Measurements from ENCODE around the gene F10. TPM values are rescaled to one million over a fixed set of nuclear protein-coding genes. Genes with fewer than 3 reads are reported as not detected.

F10 gene
- total and polyA plus RNA-seq, 2 donors (not counting 3 experiments of a cell fraction or from before 2014, with no cell fraction given): 0.25 TPM; not detected in 1

DNA sequence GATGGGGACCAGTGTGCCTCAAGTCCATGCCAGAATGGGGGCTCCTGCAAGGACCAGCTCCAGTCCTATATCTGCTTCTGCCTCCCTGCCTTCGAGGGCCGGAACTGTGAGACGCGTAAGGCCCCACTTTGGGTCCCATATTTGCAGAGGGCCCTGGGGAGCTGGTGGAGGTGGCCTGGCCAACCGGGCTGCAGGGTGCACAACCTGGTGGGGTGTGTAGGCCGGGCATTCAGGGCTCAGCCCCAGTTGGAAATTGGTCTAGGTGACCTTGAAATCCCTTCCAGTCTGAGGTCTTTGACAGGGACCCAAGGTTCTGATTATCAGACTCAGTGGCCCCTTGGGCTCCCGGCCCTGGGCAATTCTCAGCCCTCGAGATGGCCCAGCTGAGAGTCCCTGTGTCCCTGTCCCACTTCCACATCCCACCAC is 8.7 kb upstream of the F10 start:
- Histone ChIP-seq H3K9me3 (replicated peaks; ENCODE audit: control insufficient read depth, insufficient read depth, low read length) (no peaks in the 10 kb centered on the region), H3K4me1 (ENCODE audit: control insufficient read depth, extremely low read depth, insufficient read depth, low read length) (no peaks in the 10 kb centered on the region), H3K4me3 (replicated peaks in 1 of 3; ENCODE audit: insufficient read depth in 1 of 3, low read depth in 1 of 3, low read length in 3 of 3) (no peak overlapping the region), H3K4me2 (ENCODE audit: insufficient read depth, low read length) (no peak overlapping the region), H3K27ac (ENCODE audit: insufficient read depth, low read depth, low read length) (no peak overlapping the region), H2AFZ (ENCODE audit: low read depth, low read length) (no peak overlapping the region), H3K79me2 (ENCODE audit: control insufficient read depth, insufficient read depth, low read length) (no peaks in the 10 kb centered on the region), H4K20me1 (replicated peaks; ENCODE audit: control insufficient read depth, extremely low read depth, insufficient read depth, low read length) (no peaks in the 10 kb centered on the region), H3K36me3 (ENCODE audit: control insufficient read depth in 2 of 2, extremely low read depth in 1 of 2, insufficient read depth in 2 of 2, low read length in 2 of 2) (no peaks in the 10 kb centered on the region), H3K9me1 (replicated peaks; ENCODE audit: control insufficient read depth, extremely low read depth, insufficient read depth, low read length) (no peaks in the 10 kb centered on the region), H3K9ac (replicated peaks; ENCODE audit: extremely low read depth, insufficient read depth, low read length) (no peak overlapping the region), H3K27me3 (ENCODE audit: control insufficient read depth in 2 of 2, insufficient read depth in 2 of 2, low read length in 2 of 2) (peaks cover 17 to 22% of the 10 kb centered on the region in 2 experiments)
- TF ChIP-seq MYC (IDR thresholded peaks at IDR 0.05; ENCODE audit: low read depth, low read length) (no peak), FOS (IDR thresholded peaks at IDR 0.05; ENCODE audit: borderline replicate concordance, insufficient read depth, low read length) (no peak), POLR2A (IDR thresholded peaks at IDR 0.05; ENCODE audit: low read depth, low read length) (no peak), EZH2 (IDR thresholded peaks at IDR 0.05; ENCODE audit: borderline replicate concordance, low read depth, low read length, severe bottlenecking) (no peak), GATA2 (IDR thresholded peaks at IDR 0.05; ENCODE audit: insufficient read depth, insufficient read length, low read depth, low read length) (no peak)
- TF ChIP-seq, protein P1, sequence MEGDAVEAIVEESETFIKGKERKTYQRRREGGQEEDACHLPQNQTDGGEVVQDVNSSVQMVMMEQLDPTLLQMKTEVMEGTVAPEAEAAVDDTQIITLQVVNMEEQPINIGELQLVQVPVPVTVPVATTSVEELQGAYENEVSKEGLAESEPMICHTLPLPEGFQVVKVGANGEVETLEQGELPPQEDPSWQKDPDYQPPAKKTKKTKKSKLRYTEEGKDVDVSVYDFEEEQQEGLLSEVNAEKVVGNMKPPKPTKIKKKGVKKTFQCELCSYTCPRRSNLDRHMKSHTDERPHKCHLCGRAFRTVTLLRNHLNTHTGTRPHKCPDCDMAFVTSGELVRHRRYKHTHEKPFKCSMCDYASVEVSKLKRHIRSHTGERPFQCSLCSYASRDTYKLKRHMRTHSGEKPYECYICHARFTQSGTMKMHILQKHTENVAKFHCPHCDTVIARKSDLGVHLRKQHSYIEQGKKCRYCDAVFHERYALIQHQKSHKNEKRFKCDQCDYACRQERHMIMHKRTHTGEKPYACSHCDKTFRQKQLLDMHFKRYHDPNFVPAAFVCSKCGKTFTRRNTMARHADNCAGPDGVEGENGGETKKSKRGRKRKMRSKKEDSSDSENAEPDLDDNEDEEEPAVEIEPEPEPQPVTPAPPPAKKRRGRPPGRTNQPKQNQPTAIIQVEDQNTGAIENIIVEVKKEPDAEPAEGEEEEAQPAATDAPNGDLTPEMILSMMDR (IDR thresholded peaks at IDR 0.05; ENCODE audit: extremely low read depth in 1 of 2, insufficient read depth in 1 of 2, low read depth in 1 of 2, low read length in 2 of 2): no peak
- FAIRE-seq (no peak), DNase-seq (ENCODE audit: low read depth, low spot score) (no peak)
- ChIA-PET POLR2A (no interaction called here), CTCF (interaction anchor here (1.0 to 1.4 kb wide), 2 partner anchors 10 to 11 kb away, joined by 4 read pairs; no protein-coding TSS in a partner anchor)
- no TSS peak for BruUV-seq (replicated peaks)
- dilution Hi-C loops (cut with MboI; ENCODE audit: extremely low pct_ligation_motif_present, low sequenced_read_pairs) (no loop called here), intact Hi-C loops (cut with micrococcal nuclease) (no loop called here)

All from endothelial cell of umbilical vein (primary cell).